Measurements from ENCODE around the gene SIK2. TPM values are rescaled to one million over a fixed set of nuclear protein-coding genes. Genes with fewer than 3 reads are reported as not detected.

Gene SIK2
- total and polyA plus RNA-seq, 4 experiments from 2014 or later = 0.04 to 13.8 (median 6.6) TPM

DNA sequence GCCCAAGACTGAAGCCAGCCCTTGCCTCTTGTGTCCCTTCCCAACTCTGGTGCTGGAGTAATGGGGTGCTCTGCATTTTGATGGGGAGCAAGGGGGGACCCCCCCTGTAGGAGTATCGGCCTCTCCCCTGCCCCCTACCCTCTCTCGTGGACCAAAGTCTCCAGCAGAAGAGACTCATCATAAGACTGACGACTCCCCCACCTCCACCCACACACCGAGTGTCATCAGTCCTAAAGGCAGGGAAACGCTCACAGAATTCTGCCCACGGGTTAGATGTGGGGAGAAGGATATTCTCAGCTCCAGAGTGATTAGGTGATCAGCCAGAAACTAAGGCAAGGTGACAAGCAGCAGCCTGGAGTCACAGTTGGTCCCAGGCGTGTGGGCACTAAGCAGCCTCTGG, 125.2 kb downstream of the SIK2 start:
- ChIA-PET POLR2A (ENCODE audit: partially characterized antibody) (no interaction called here), CTCF (ENCODE audit: partially characterized antibody) (no interaction called here)
- Mint-ChIP-seq H3K9me3 (peaks cover 0 to 2% (median 0%) of the 10 kb centered on the region in 8 donors), H3K27me3 (no peaks in the 10 kb centered on the region), H3K4me3 (no peak overlapping the region), H3K27ac (peak overlapping the region in 2 of 7 donors; percentile 10 to 43), H3K4me1 (no peaks in the 10 kb centered on the region), H3K36me3 (peaks cover 24 to 52% of the 10 kb centered on the region in 2 donors)
- H3K27ac ChIP-seq (ENCODE audit: low read depth, low read length) = no peak overlapping the region
- H3K4me3 ChIP-seq (ENCODE audit: low read length in 2 of 2) = no peak overlapping the region
- peaks cover 21% of the 10 kb centered on the region for H3K36me3 ChIP-seq (ENCODE audit: insufficient read depth, low read length)
- no peaks in the 10 kb centered on the region for H3K27me3 ChIP-seq (ENCODE audit: insufficient read depth, low read length)
- H3K9me3 ChIP-seq (ENCODE audit: control insufficient read depth in 1 of 2, low read length in 2 of 2) = no peaks in the 10 kb centered on the region
- intact Hi-C loops (cut with micrococcal nuclease) = no loop called here
- H3K4me1 ChIP-seq (ENCODE audit: insufficient read depth, low read length) = no peaks in the 10 kb centered on the region
- no peak for DNase-seq

DNA sequence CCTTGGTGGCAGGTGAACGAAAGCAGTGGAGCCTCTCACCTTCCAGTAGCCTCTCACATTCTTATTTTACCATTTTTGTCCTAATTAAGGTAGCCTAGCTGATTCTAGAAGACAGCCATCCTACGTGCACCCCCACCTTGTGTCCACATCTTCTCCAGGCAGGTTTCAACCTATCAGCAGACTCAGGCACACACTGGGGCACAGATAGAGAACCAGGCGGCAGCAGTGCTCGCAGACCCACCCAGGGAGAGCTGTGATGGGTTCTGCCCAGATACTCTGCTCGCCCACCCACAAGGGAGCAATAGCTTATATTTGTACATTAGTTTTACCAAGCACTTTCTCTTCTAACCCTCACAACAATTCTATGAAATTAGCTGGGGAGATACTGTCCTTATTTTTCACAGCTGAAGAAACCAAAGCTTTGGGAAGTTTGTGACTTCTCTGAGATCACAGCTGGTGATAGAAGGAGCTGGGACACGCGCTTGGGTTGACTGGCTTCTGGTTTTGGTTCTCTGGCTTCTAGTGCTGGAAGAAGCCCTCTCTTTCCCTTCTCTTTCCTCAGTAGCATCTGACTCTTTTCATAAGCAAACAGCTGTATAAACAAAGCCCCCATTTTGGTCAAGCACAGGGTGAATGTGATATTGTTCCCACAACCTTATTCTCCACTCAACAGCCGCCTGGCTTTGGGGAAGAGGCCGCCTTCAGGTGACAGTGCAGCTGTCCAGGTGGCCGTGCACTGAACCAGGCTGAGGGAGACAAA, 127.0 kb downstream of the SIK2 start:
- H3K27ac Mint-ChIP-seq = peak overlapping the region in 2 of 7 donors; percentile 4

DNA sequence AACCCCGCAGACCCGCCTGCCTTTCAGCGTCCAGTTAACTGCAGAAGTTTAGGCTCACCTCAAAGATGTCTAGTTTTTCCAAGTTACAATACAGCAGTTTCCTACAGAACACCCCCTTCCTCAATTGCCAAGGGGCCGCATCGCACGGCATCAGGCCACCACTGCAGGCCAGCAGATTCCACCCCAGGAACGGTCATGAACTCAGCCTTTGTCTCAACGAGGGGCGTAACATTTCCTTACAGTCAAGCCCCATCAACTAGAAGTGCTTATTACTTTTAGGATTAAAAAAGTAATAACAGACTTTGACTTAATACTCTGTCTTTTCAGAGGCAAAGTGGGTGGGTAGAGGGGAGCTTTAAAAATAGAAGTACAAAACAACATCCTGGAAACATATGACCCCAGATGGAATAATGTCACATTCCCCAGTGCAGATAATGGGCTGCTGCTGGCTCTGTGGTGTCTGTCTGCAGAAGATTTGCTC, 127.6 kb downstream of the SIK2 start:
- H3K4me1 Mint-ChIP-seq = peaks cover 0 to 1% (median 0%) of the 10 kb centered on the region in 4 donors
- Histone ChIP-seq H3K27me3 (ENCODE audit: insufficient read depth, low read length) (no peaks in the 10 kb centered on the region), H3K4me1 (ENCODE audit: insufficient read depth, low read length) (no peaks in the 10 kb centered on the region), H3K36me3 (ENCODE audit: insufficient read depth, low read length) (peaks cover 4% of the 10 kb centered on the region), H3K4me3 (ENCODE audit: low read length in 2 of 2) (no peak overlapping the region), H3K27ac (ENCODE audit: low read depth, low read length) (no peak overlapping the region), H3K9me3 (ENCODE audit: control insufficient read depth in 1 of 2, low read length in 2 of 2) (no peaks in the 10 kb centered on the region)
- H3K27ac Mint-ChIP-seq = peak overlapping the region in 2 of 7 donors; percentile 16 to 59
- CTCF ChIA-PET (ENCODE audit: partially characterized antibody) = no interaction called here
- H3K4me3 Mint-ChIP-seq = no peak overlapping the region
- H3K27me3 Mint-ChIP-seq = no peaks in the 10 kb centered on the region
- peaks cover 0 to 2% (median 0%) of the 10 kb centered on the region in 8 donors for H3K9me3 Mint-ChIP-seq
- POLR2A ChIA-PET (ENCODE audit: partially characterized antibody) = no interaction called here
- intact Hi-C loops (cut with micrococcal nuclease) = no loop called here
- peaks cover 11 to 32% of the 10 kb centered on the region in 2 donors for H3K36me3 Mint-ChIP-seq
- DNase-seq = no peak

More for the DNA sequence above, 127.0 kb downstream of the SIK2 start:
- intact Hi-C loops (cut with micrococcal nuclease) = no loop called here
- peaks cover 12 to 33% of the 10 kb centered on the region in 2 donors for H3K36me3 Mint-ChIP-seq
- DNase-seq = no peak
- no peaks in the 10 kb centered on the region for H3K4me1 Mint-ChIP-seq
- H3K9me3 Mint-ChIP-seq = peaks cover 0 to 2% (median 0%) of the 10 kb centered on the region in 8 donors
- no peak overlapping the region for H3K4me3 Mint-ChIP-seq
- CTCF ChIA-PET (ENCODE audit: partially characterized antibody) = no interaction called here
- no peaks in the 10 kb centered on the region for H3K27me3 Mint-ChIP-seq
- no peak overlapping the region for H3K4me3 ChIP-seq (ENCODE audit: low read length in 2 of 2)
- H3K9me3 ChIP-seq (ENCODE audit: control insufficient read depth in 1 of 2, low read length in 2 of 2) = no peaks in the 10 kb centered on the region
- peaks cover 10% of the 10 kb centered on the region for H3K36me3 ChIP-seq (ENCODE audit: insufficient read depth, low read length)
- H3K27me3 ChIP-seq (ENCODE audit: insufficient read depth, low read length) = no peaks in the 10 kb centered on the region
- H3K27ac ChIP-seq (ENCODE audit: low read depth, low read length) = no peak overlapping the region
- POLR2A ChIA-PET (ENCODE audit: partially characterized antibody) = no interaction called here
- H3K4me1 ChIP-seq (ENCODE audit: insufficient read depth, low read length) = no peaks in the 10 kb centered on the region

DNA sequence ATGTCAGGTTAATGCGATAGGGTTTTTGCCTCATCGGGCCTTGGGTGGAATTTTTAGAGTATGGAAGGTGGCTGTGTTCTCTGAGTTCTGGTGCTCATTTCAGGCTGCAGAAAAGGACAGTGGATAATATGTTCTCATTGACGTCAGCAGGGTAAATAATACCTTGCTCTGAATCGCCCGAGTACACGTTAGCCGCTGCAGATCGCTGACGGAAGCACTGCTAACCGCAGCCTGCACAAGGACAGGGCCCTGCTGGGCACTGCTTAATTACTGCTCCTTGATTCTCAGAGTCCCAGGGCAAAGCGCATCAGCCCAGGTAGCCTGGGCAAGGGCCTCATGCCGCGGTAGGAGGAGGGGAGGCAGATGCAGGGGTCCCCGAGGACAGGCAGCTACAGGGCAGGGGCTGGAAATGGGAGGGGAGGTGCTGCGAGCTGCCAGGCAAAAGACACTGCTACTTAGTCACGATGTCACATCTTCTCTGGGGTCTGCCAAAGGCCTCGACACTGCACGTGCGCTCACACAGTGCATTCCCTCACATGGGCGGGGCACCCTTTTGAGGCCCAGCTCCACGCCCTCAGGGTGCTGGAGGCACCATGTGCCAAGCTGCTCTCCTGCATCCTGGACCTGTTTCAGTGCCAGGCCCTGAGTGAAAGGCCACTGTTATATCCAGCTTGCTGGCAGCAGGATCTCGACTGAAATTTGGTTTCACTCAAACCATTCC, 128.8 kb downstream of the SIK2 start:
- intact Hi-C loops (cut with micrococcal nuclease) = no loop called here
- H3K4me1 ChIP-seq (ENCODE audit: insufficient read depth, low read length) = no peaks in the 10 kb centered on the region
- peaks cover 8 to 24% of the 10 kb centered on the region in 2 donors for H3K36me3 Mint-ChIP-seq
- no peaks in the 10 kb centered on the region for H3K36me3 ChIP-seq (ENCODE audit: insufficient read depth, low read length)
- no peak overlapping the region for H3K4me3 ChIP-seq (ENCODE audit: low read length in 2 of 2)
- no peaks in the 10 kb centered on the region for H3K9me3 ChIP-seq (ENCODE audit: control insufficient read depth in 1 of 2, low read length in 2 of 2)
- H3K27me3 ChIP-seq (ENCODE audit: insufficient read depth, low read length) = no peaks in the 10 kb centered on the region
- ChIA-PET POLR2A (ENCODE audit: partially characterized antibody) (no interaction called here), CTCF (ENCODE audit: partially characterized antibody) (no interaction called here)
- H3K9me3 Mint-ChIP-seq = peaks cover 0 to 2% (median 0%) of the 10 kb centered on the region in 8 donors
- no peak overlapping the region for H3K27ac ChIP-seq (ENCODE audit: low read depth, low read length)
- peaks cover 0 to 5% (median under 1%) of the 10 kb centered on the region in 4 donors for H3K4me1 Mint-ChIP-seq
- H3K27me3 Mint-ChIP-seq = no peaks in the 10 kb centered on the region
- DNase-seq = no peak
- no peak overlapping the region for H3K4me3 Mint-ChIP-seq
- H3K27ac Mint-ChIP-seq = peak overlapping the region in 2 of 7 donors; percentile 32 to 35

DNA sequence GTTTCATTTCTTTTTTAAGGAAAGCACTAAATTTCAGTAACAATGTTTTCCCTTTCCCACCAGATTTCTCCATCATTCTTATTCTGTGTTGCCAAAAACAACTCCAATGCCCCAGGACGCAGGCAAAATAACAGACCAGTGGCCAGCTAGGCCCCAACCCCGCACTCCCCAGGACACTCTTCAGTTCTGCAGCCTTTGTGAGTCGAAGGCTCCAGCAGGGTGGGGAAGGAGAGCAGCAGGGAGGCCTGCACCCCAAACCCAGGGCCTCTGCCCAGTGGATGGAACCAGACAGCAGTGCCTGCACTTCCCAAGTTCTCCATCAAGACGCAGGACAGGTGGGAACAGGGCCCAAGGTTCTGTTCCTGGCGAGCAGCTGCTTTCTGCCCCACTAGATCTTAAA, 129.6 kb downstream of the SIK2 start:
- H3K36me3 ChIP-seq (ENCODE audit: insufficient read depth, low read length) = no peaks in the 10 kb centered on the region
- H3K27me3 ChIP-seq (ENCODE audit: insufficient read depth, low read length) = no peaks in the 10 kb centered on the region
- POLR2A ChIA-PET (ENCODE audit: partially characterized antibody) = no interaction called here
- Mint-ChIP-seq H3K4me3 (no peak overlapping the region), H3K9me3 (peaks cover 0 to 2% (median 0%) of the 10 kb centered on the region in 8 donors), H3K36me3 (peaks cover 8 to 18% of the 10 kb centered on the region in 2 donors), H3K27me3 (no peaks in the 10 kb centered on the region), H3K4me1 (peaks cover 0 to 10% (median under 1%) of the 10 kb centered on the region in 4 donors), H3K27ac (peak overlapping the region in 1 of 7 donors; percentile 14)
- no peak overlapping the region for H3K4me3 ChIP-seq (ENCODE audit: low read length in 2 of 2)
- no peaks in the 10 kb centered on the region for H3K4me1 ChIP-seq (ENCODE audit: insufficient read depth, low read length)
- no peak overlapping the region for H3K27ac ChIP-seq (ENCODE audit: low read depth, low read length)
- DNase-seq = no peak
- CTCF ChIA-PET (ENCODE audit: partially characterized antibody) = no interaction called here
- no peaks in the 10 kb centered on the region for H3K9me3 ChIP-seq (ENCODE audit: control insufficient read depth in 1 of 2, low read length in 2 of 2)
- intact Hi-C loops (cut with micrococcal nuclease) = no loop called here

DNA sequence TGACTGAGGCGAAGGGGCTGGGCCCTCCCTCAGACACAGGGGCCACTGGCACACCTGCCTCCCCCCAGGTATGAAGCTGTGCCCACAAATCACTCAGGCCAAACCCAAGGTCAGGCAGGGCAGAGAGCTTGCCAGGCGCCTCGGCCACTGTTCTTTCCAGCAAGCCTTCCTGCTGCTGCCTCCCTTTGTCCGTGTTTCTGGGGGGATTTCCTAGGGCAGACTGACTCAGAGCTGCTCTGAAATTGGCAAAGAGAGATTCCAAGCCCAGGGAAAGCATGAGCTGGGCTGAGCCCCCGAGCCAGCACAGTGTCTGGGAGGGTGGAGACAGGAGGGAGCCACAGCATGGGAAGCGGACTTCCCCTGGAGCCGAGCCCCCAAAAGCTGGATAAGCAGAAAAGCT, 130.8 kb downstream of the SIK2 start:
- Mint-ChIP-seq H3K27me3 (no peaks in the 10 kb centered on the region), H3K36me3 (peaks cover 12 to 13% of the 10 kb centered on the region in 2 donors), H3K4me1 (peaks cover 0 to 10% (median under 1%) of the 10 kb centered on the region in 4 donors), H3K4me3 (no peak overlapping the region), H3K27ac (no peak overlapping the region), H3K9me3 (peaks cover 0 to 1% (median 0%) of the 10 kb centered on the region in 8 donors)
- Histone ChIP-seq H3K27me3 (ENCODE audit: insufficient read depth, low read length) (no peaks in the 10 kb centered on the region), H3K27ac (ENCODE audit: low read depth, low read length) (no peak overlapping the region), H3K9me3 (ENCODE audit: control insufficient read depth in 1 of 2, low read length in 2 of 2) (no peaks in the 10 kb centered on the region), H3K4me1 (ENCODE audit: insufficient read depth, low read length) (no peaks in the 10 kb centered on the region), H3K4me3 (ENCODE audit: low read length in 2 of 2) (no peak overlapping the region), H3K36me3 (ENCODE audit: insufficient read depth, low read length) (no peaks in the 10 kb centered on the region)
- POLR2A ChIA-PET (ENCODE audit: partially characterized antibody) = interaction anchor here (1.4 kb wide), 1 partner anchor 12 kb away, joined by 3 read pairs; no protein-coding TSS in a partner anchor
- CTCF ChIA-PET (ENCODE audit: partially characterized antibody) = no interaction called here
- DNase-seq = no peak
- intact Hi-C loops (cut with micrococcal nuclease) = no loop called here

DNA sequence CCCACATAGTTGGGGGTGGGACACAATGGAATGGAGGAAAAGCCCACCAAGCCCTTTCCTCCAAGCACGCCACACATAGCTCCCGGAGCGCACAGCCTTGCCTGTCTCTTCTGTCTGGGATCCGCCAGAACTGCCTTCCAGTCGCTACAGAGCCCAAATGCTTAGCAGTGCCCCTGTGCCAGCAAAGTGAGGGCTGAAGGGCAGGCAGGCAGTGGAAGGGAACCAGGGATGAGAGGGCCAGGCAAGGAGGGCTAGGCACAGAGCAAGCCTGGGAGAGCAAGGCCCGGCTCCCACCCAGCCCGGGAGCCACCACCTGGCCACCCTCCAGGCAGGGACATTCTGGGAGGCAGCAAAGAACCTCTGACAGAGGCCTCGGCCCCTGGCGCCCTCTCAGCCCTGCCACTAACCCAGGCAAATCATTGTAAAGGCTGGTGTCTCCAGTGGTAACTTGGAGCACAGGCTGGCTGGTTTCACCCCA, 131.4 kb downstream of the SIK2 start:
- H3K4me1 Mint-ChIP-seq = peaks cover 0 to 10% (median under 1%) of the 10 kb centered on the region in 4 donors
- Histone ChIP-seq H3K27ac (ENCODE audit: low read depth, low read length) (no peak overlapping the region), H3K9me3 (ENCODE audit: control insufficient read depth in 1 of 2, low read length in 2 of 2) (no peaks in the 10 kb centered on the region), H3K27me3 (ENCODE audit: insufficient read depth, low read length) (no peaks in the 10 kb centered on the region), H3K4me1 (ENCODE audit: insufficient read depth, low read length) (no peaks in the 10 kb centered on the region), H3K36me3 (ENCODE audit: insufficient read depth, low read length) (no peaks in the 10 kb centered on the region), H3K4me3 (ENCODE audit: low read length in 2 of 2) (no peak overlapping the region)
- no peak overlapping the region for H3K4me3 Mint-ChIP-seq
- peaks cover 0 to 2% (median 0%) of the 10 kb centered on the region in 8 donors for H3K9me3 Mint-ChIP-seq
- intact Hi-C loops (cut with micrococcal nuclease) = no loop called here
- no peak for DNase-seq
- POLR2A ChIA-PET (ENCODE audit: partially characterized antibody) = no interaction called here
- peak overlapping the region in 1 of 7 donors; percentile 36 for H3K27ac Mint-ChIP-seq
- H3K27me3 Mint-ChIP-seq = no peaks in the 10 kb centered on the region
- CTCF ChIA-PET (ENCODE audit: partially characterized antibody) = no interaction called here
- peaks cover 13 to 16% of the 10 kb centered on the region in 2 donors for H3K36me3 Mint-ChIP-seq

Data from CD4-positive, alpha-beta memory T cell (primary cell).